HEK293T (cell line): ENCODE results near the gene MPIG6B.

Experiments used
- CTCF ChIA-PET: fragments of 350-600 bp; formaldehyde crosslinking; extraction: SDS; loops from one replicate; lab custom pipeline; 2021; ENCODE audit warnings: antibody characterized with exemption, inconsistent platforms; lab: Yijun Ruan, JAX
- POLR2A ChIA-PET: fragments of 350-600 bp; formaldehyde crosslinking; extraction: SDS; loops from one replicate; lab custom pipeline; 2020; ENCODE audit warnings: antibody characterized with exemption, inconsistent platforms; lab: Yijun Ruan, JAX
- DNase-seq: peaks from one replicate; pipeline ENCODE4 v3.0.0; 2012; ENCODE audit warnings: mixed read lengths; ENCODE audit errors: extremely low spot score
- ARNT ChIP-seq: fragments of 450-650 bp; IDR thresholded peaks from 2 replicates; pipeline ENCODE4 v1.6.1; 2017; ENCODE audit warnings: mild to moderate bottlenecking
- BHLHE40 ChIP-seq: fragments of 450-650 bp; IDR thresholded peaks from 2 replicates; pipeline ENCODE4 v1.6.1; 2016; ENCODE audit warnings: mild to moderate bottlenecking, moderate library complexity, borderline replicate concordance
- CTBP1 ChIP-seq: fragments of 450-650 bp; IDR thresholded peaks from 2 replicates; pipeline ENCODE4 v1.6.1; 2016; ENCODE audit warnings: borderline replicate concordance
- ELF4 ChIP-seq: fragments of 450-650 bp; IDR thresholded peaks from 2 replicates; pipeline ENCODE4 v1.6.1; 2017; ENCODE audit warnings: antibody characterized with exemption
- FOXA1 ChIP-seq: fragments of 450-650 bp; IDR thresholded peaks from 2 replicates; pipeline ENCODE4 v1.6.1; 2016; ENCODE audit warnings: mild to moderate bottlenecking
- FOXK2 ChIP-seq: fragments of 450-650 bp; IDR thresholded peaks from 2 replicates; pipeline ENCODE4 v1.6.1; 2016; ENCODE audit warnings: mild to moderate bottlenecking
- FOXM1 ChIP-seq: fragments of 450-650 bp; IDR thresholded peaks from 2 replicates; pipeline ENCODE4 v1.6.1; 2017; ENCODE audit warnings: mild to moderate bottlenecking, borderline replicate concordance
- HDGF ChIP-seq: fragments of 450-650 bp; IDR thresholded peaks from 2 replicates; pipeline ENCODE4 v1.6.1; 2017; ENCODE audit warnings: antibody characterized with exemption, borderline replicate concordance
- L3MBTL2 ChIP-seq: fragments of 450-650 bp; conservative IDR thresholded peaks from 2 replicates; pipeline ENCODE4 v1.6.1; 2016; ENCODE audit warnings: mild to moderate bottlenecking
- LEF1 ChIP-seq: fragments of 450-650 bp; IDR thresholded peaks from 2 replicates; pipeline ENCODE4 v1.6.1; 2017; ENCODE audit warnings: mild to moderate bottlenecking, borderline replicate concordance
- NFRKB ChIP-seq: fragments of 450-650 bp; IDR thresholded peaks from 2 replicates; pipeline ENCODE4 v1.6.1; 2016; ENCODE audit warnings: mild to moderate bottlenecking, moderate library complexity
- PKNOX1 ChIP-seq: fragments of 450-650 bp; IDR thresholded peaks from 2 replicates; pipeline ENCODE4 v1.6.1; 2016
- SP1 ChIP-seq: fragments of 450-650 bp; IDR thresholded peaks from 2 replicates; pipeline ENCODE4 v1.6.1; 2017
- SUZ12 ChIP-seq: fragments of 450-650 bp; IDR thresholded peaks from 2 replicates; pipeline ENCODE4 v1.6.1; 2016; ENCODE audit warnings: mild to moderate bottlenecking
- TARDBP ChIP-seq: fragments of 450-650 bp; IDR thresholded peaks from 2 replicates; pipeline ENCODE4 v1.6.1; 2016
- ZNF384 ChIP-seq: fragments of 450-650 bp; IDR thresholded peaks from 2 replicates; pipeline ENCODE4 v1.6.1; 2016

MPIG6B gene

GRCh38 chr6:31690231-31691077 lies 32.7 kb upstream of the MPIG6B start:
- DNase-seq = no peak
- POLR2A ChIA-PET = interaction anchor here (0.9 to 6.3 kb wide), 5 partner anchors 12 to 137 kb away, joined by 3 to 30 read pairs (median 4); partner anchors contain the start of genes ABHD16A, C6orf47, GPANK1 and HSPA1B
- no peak for TF ChIP-seq CTBP1
- TF ChIP-seq BHLHE40 = no peak
- TF ChIP-seq L3MBTL2 = no peak
- TF ChIP-seq HDGF = no peak
- TF ChIP-seq FOXA1 = no peak
- CTCF ChIA-PET = interaction anchor here (0.6 kb wide), 1 partner anchor 10 kb away, joined by 3 read pairs; no protein-coding TSS in a partner anchor

GRCh38 chr6:31691078-31691463 lies 32.1 kb upstream of the MPIG6B start:
- TF ChIP-seq PKNOX1 = no peak
- TF ChIP-seq FOXA1 = no peak
- DNase-seq = no peak
- ChIA-PET CTCF (no interaction called here), POLR2A (interaction anchor here (1.2 to 6.3 kb wide), 3 partner anchors 12 to 49 kb away, joined by 4 to 30 read pairs (median 6); partner anchors contain the start of genes ABHD16A, GPANK1 and MSH5)

GRCh38 chr6:31691564-31692108 lies 31.5 kb upstream of the MPIG6B start:
- ChIA-PET CTCF (no interaction called here), POLR2A (interaction anchor here (1.6 to 6.3 kb wide), 3 partner anchors 11 to 123 kb away, joined by 5 to 30 read pairs (median 6); partner anchors contain the start of genes ABHD16A, GPANK1, HSPA1A and HSPA1L)
- no peak for TF ChIP-seq SP1
- TF ChIP-seq TARDBP = no peak
- TF ChIP-seq LEF1 = no peak
- DNase-seq = no peak

DNA sequence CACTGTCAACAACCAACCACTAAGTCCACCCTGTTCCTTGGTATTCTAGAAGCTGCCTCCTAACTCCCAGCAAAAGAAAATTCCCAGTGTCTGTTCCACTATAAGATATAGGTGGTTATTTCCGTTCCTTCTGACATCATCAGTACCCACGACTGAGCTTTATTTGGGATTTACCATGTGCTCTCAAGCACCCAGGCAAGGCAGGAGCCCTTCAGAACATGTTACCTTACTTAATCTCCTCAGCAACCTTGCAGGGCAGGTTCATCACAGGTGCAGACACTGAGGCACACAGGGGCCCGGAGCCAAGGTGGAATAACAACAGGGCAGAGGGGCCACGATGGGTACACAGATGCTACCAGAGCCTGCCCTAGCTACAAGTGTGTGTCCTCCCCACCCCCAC lies 30.8 kb upstream of the MPIG6B start:
- POLR2A ChIA-PET = interaction anchor here (1.6 to 6.3 kb wide), 3 partner anchors 10 to 122 kb away, joined by 5 to 30 read pairs (median 6); partner anchors contain the start of genes ABHD16A, GPANK1, HSPA1A and HSPA1L
- CTCF ChIA-PET = no interaction called here
- no peak for DNase-seq

GRCh38 chr6:31692886-31693285 lies 30.3 kb upstream of the MPIG6B start:
- TF ChIP-seq FOXK2 = no peak
- TF ChIP-seq ELF4 = no peak
- no peak for TF ChIP-seq PKNOX1
- no peak for TF ChIP-seq SUZ12
- no peak for TF ChIP-seq ZNF384
- no peak for TF ChIP-seq FOXA1
- TF ChIP-seq SP1 = no peak
- no peak for TF ChIP-seq CTBP1
- TF ChIP-seq FOXM1 = no peak
- ChIA-PET POLR2A (interaction anchor here (1.6 to 6.3 kb wide), 2 partner anchors 10 to 122 kb away, joined by 5 to 30 read pairs; partner anchors contain the start of genes ABHD16A, HSPA1A and HSPA1L), CTCF (no interaction called here)
- no peak for DNase-seq

More for the DNA sequence above, 30.8 kb upstream of the MPIG6B start:
- no peak for TF ChIP-seq SP1
- TF ChIP-seq ARNT = no peak
- no peak for TF ChIP-seq NFRKB
- no peak for TF ChIP-seq ZNF384
- TF ChIP-seq PKNOX1 = no peak
- TF ChIP-seq BHLHE40 = no peak
- no peak for TF ChIP-seq HDGF

DNA sequence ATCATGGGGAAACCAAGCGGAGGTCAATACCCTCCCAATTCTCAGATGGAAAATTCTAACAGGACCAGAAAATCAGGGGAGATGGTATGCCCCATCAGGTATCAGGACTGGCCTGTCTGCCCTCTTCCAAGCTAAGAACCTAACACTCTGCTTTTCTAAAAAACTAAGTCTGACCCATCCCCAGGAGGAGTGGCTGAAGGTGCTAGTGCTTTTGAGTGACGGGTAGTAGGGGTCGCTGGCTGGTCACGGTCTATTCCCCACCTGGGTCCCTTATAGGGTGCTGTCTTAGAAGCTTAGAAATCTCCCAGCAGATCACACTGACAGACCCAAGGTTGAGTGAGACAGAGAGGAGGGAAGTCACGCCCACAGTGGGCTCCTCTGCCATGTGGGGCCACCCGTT lies 29.6 kb upstream of the MPIG6B start:
- DNase-seq = no peak
- CTCF ChIA-PET = no interaction called here
- no peak for TF ChIP-seq BHLHE40
- TF ChIP-seq FOXA1 = no peak
- no peak for TF ChIP-seq ARNT
- TF ChIP-seq ELF4 = no peak
- TF ChIP-seq LEF1 = no peak
- no peak for TF ChIP-seq PKNOX1
- TF ChIP-seq FOXM1 = no peak
- TF ChIP-seq HDGF = no peak
- TF ChIP-seq CTBP1 = no peak
- TF ChIP-seq ZNF384 = no peak
- no peak for TF ChIP-seq L3MBTL2
- TF ChIP-seq FOXK2 = no peak
- POLR2A ChIA-PET = interaction anchor here (1.6 to 6.3 kb wide), 2 partner anchors 9 to 121 kb away, joined by 5 to 30 read pairs; partner anchors contain the start of genes ABHD16A, HSPA1A and HSPA1L
